Natural killer cell (primary cell): ENCODE results near the gene SMPD2. TPM values are rescaled to one million over a fixed set of nuclear protein-coding genes. Genes with fewer than 3 reads are reported as not detected.

ENCODE experiments used
- ATAC-seq, 3 donors: fragments of 150-1000 bp in 2 of 3; fragments of 200-7000 bp in 1 of 3; cut with Tn5 transposase; 1 replicate in 1 of 3; 2 replicates in 2 of 3; pipeline ENCODE4 v1.10.0; 2021; ENCODE audit warnings: mild to moderate bottlenecking in 2 of 3, moderate library complexity in 2 of 3
- DNase-seq, 2 donors: peaks; one replicate each; pipeline versions ENCODE4 v3.0.0 to v3.0.0-alpha.2; 2013 to 2021; ENCODE audit warnings: mixed read lengths in 1 of 2
- H3K27ac ChIP-seq: one replicate; pipeline ENCODE4 v1.5.1; 2013; ENCODE audit warnings: mild to moderate bottlenecking, low read length
- H3K27me3 ChIP-seq: one replicate; pipeline ENCODE4 v1.6.1; 2013; ENCODE audit warnings: low read length; ENCODE audit not compliant: control insufficient read depth, insufficient read depth
- H3K36me3 ChIP-seq: one replicate; pipeline ENCODE4 v1.6.1; 2013; ENCODE audit warnings: low read length; ENCODE audit not compliant: control insufficient read depth, insufficient read depth
- H3K4me1 ChIP-seq: one replicate; pipeline ENCODE4 v1.6.1; 2013; ENCODE audit warnings: low read length; ENCODE audit not compliant: control insufficient read depth, insufficient read depth
- H3K4me3 ChIP-seq: one replicate; pipeline ENCODE4 v1.5.1; 2013; ENCODE audit warnings: low read length
- H3K9me3 ChIP-seq: one replicate; pipeline ENCODE4 v1.6.1; 2013; ENCODE audit warnings: low read length; ENCODE audit not compliant: control insufficient read depth, insufficient read depth
- H3K27ac Mint-ChIP-seq, 2 donors: one replicate each; pipeline ENCODE4 v1.8.0; 2022; ENCODE audit warnings: mild to moderate bottlenecking in 2 of 2, mixed read lengths in 2 of 2, moderate library complexity in 1 of 2
- H3K27me3 Mint-ChIP-seq, 2 donors: one replicate each; pipeline ENCODE4 v1.8.0; 2022; ENCODE audit warnings: low read depth in 2 of 2, mixed read lengths in 2 of 2
- H3K36me3 Mint-ChIP-seq: one replicate; pipeline ENCODE4 v1.8.0; 2022; ENCODE audit warnings: mixed read lengths
- H3K4me1 Mint-ChIP-seq, 2 donors: one replicate each; pipeline ENCODE4 v1.8.0; 2022; ENCODE audit warnings: mixed read lengths in 2 of 2
- H3K4me3 Mint-ChIP-seq: one replicate; pipeline ENCODE4 v1.8.0; 2022; ENCODE audit warnings: mild to moderate bottlenecking, moderate library complexity, mixed read lengths
- H3K9me3 Mint-ChIP-seq, 2 donors: one replicate each; pipeline ENCODE4 v1.8.0; 2022; ENCODE audit warnings: mixed read lengths in 2 of 2
- CTCF ChIP-seq: fragments of 200-600 bp; IDR thresholded peaks from one replicate; pipeline ENCODE4 v1.8.0; 2022; ENCODE audit warnings: antibody characterized with exemption
- WGBS: methylation state at CpG from one replicate; pipeline ENCODE4 v1.1.7; 2013; ENCODE audit warnings: missing lambda C conversion rate; ENCODE audit not compliant: insufficient coverage; 5-methylcytosine and 5-hydroxymethylcytosine counted together
- intact Hi-C: fragments of 100-400 bp; cut with micrococcal nuclease; formaldehyde crosslinking; loops from one replicate; pipeline ENCODE4 v1.14.2; 2022
- total RNA-seq, 4 donors: library from RNA; stranded (reverse); fragments of 120-200 nt in 1 of 4; gene quantifications; one replicate each; pipeline versions ENCODE4 v1.2.3 to v1.2.4, GENCODE V29; 2013 to 2022

SMPD2 gene
- total RNA-seq, 3 donors from 2014 or later (not counting 1 experiment from before 2014, with no cell fraction given): 25.0 to 37.3 (median 29.3) TPM

GRCh38 chr6:109461733-109462526 is 21.4 kb downstream of the SMPD2 start:
- intact Hi-C loops: no loop called here
- no peak for ATAC-seq
- Mint-ChIP-seq H3K36me3 (peaks cover 30% of the 10 kb centered on the region), H3K9me3 (no peaks in the 10 kb centered on the region), H3K27me3 (no peaks in the 10 kb centered on the region), H3K4me1 (peaks cover 28 to 35% of the 10 kb centered on the region in 2 donors), H3K27ac (no peak overlapping the region), H3K4me3 (no peak overlapping the region)
- H3K27ac ChIP-seq: no peak overlapping the region
- no peaks in the 10 kb centered on the region for H3K9me3 ChIP-seq
- no CpG with 5 or more reads among the region's 1 CpG for WGBS
- DNase-seq: no peak
- no peaks in the 10 kb centered on the region for H3K27me3 ChIP-seq
- H3K36me3 ChIP-seq: peaks cover 55% of the 10 kb centered on the region
- TF ChIP-seq CTCF: no peak
- peaks cover 22% of the 10 kb centered on the region for H3K4me1 ChIP-seq
- H3K4me3 ChIP-seq: no peak overlapping the region

GRCh38 chr6:109465772-109466171 is 25.2 kb downstream of the SMPD2 start:
- Mint-ChIP-seq H3K4me3 (no peak overlapping the region), H3K9me3 (no peaks in the 10 kb centered on the region), H3K27ac (no peak overlapping the region), H3K36me3 (peaks cover 47% of the 10 kb centered on the region), H3K27me3 (no peaks in the 10 kb centered on the region), H3K4me1 (peaks cover 7 to 17% of the 10 kb centered on the region in 2 donors)
- DNase-seq: no peak
- Histone ChIP-seq H3K4me3 (no peak overlapping the region), H3K27ac (no peak overlapping the region), H3K4me1 (no peaks in the 10 kb centered on the region), H3K36me3 (peaks cover 81% of the 10 kb centered on the region), H3K27me3 (no peaks in the 10 kb centered on the region), H3K9me3 (no peaks in the 10 kb centered on the region)
- no peak for ATAC-seq
- WGBS: 92% methylated on average over 7 of the region's 7 CpGs
- intact Hi-C loops: no loop called here
- no peak for TF ChIP-seq CTCF

GRCh38 chr6:109466212-109466923 is 25.8 kb downstream of the SMPD2 start:
- H3K4me1 Mint-ChIP-seq: peaks cover 13 to 23% of the 10 kb centered on the region in 2 donors
- no peak for TF ChIP-seq CTCF
- DNase-seq (no peak), ATAC-seq (no peak)
- Histone ChIP-seq H3K27me3 (no peaks in the 10 kb centered on the region), H3K27ac (no peak overlapping the region), H3K9me3 (no peaks in the 10 kb centered on the region), H3K4me3 (no peak overlapping the region), H3K4me1 (peaks cover 4% of the 10 kb centered on the region), H3K36me3 (peaks cover 80% of the 10 kb centered on the region)
- intact Hi-C loops: no loop called here
- 94% methylated on average over 6 of the region's 7 CpGs for WGBS
- peaks cover 47% of the 10 kb centered on the region for H3K36me3 Mint-ChIP-seq
- H3K27me3 Mint-ChIP-seq: no peaks in the 10 kb centered on the region
- H3K4me3 Mint-ChIP-seq: no peak overlapping the region
- H3K9me3 Mint-ChIP-seq: no peaks in the 10 kb centered on the region
- H3K27ac Mint-ChIP-seq: no peak overlapping the region
